HG03108 (cell line): Measurements from ENCODE around the gene AFAP1L2.

Experiments used
- ATAC-seq: cut with Tn5 transposase; IDR thresholded peaks from one replicate; pipeline ENCODE4 v1.9.1; 2021; ENCODE audit warnings: moderate library complexity; ENCODE audit not compliant: unreplicated experiment

Gene AFAP1L2

GRCh38 chr10:114295393-114295792 lies 108.9 kb downstream of the AFAP1L2 start:
- no peak for ATAC-seq

- ATAC-seq: no peak
Observed at GRCh38 chr10:114294549-114294948, 109.8 kb downstream of the AFAP1L2 start.

GRCh38 chr10:114293075-114293474 lies 111.2 kb downstream of the AFAP1L2 start:
- no peak for ATAC-seq

GRCh38 chr10:114291516-114291915 lies 112.8 kb downstream of the AFAP1L2 start:
- ATAC-seq: no peak

GRCh38 chr10:114291076-114291475 lies 113.2 kb downstream of the AFAP1L2 start:
- no peak for ATAC-seq

GRCh38 chr10:114290038-114290437 lies 114.3 kb downstream of the AFAP1L2 start:
- ATAC-seq: no peak

GRCh38 chr10:114289096-114289436 lies 115.2 kb downstream of the AFAP1L2 start:
- no peak for ATAC-seq

- ATAC-seq: no peak
Observed at GRCh38 chr10:114288424-114289095, 115.7 kb downstream of the AFAP1L2 start.

- no peak for ATAC-seq
Observed at GRCh38 chr10:114286921-114287320, 117.4 kb downstream of the AFAP1L2 start.

- no peak for ATAC-seq
Observed at GRCh38 chr10:114285961-114286441, 118.3 kb downstream of the AFAP1L2 start.

- ATAC-seq: no peak
Observed at GRCh38 chr10:114284346-114285071, 119.8 kb downstream of the AFAP1L2 start.

GRCh38 chr10:114283535-114284234 lies 120.6 kb downstream of the AFAP1L2 start:
- no peak for ATAC-seq

GRCh38 chr10:114283091-114283490 lies 121.2 kb downstream of the AFAP1L2 start:
- ATAC-seq: no peak

GRCh38 chr10:114282526-114282925 lies 121.8 kb downstream of the AFAP1L2 start:
- no peak for ATAC-seq

- ATAC-seq: no peak
Observed at GRCh38 chr10:114281461-114281860, 122.8 kb downstream of the AFAP1L2 start.

- ATAC-seq: no peak
Observed at GRCh38 chr10:114281006-114281405, 123.3 kb downstream of the AFAP1L2 start.

GRCh38 chr10:114279901-114280644 lies 124.2 kb downstream of the AFAP1L2 start:
- ATAC-seq: no peak

GRCh38 chr10:114279289-114279688 lies 125.0 kb downstream of the AFAP1L2 start:
- ATAC-seq: no peak

GRCh38 chr10:114278884-114279191 lies 125.5 kb downstream of the AFAP1L2 start:
- no peak for ATAC-seq

- ATAC-seq: no peak
Observed at GRCh38 chr10:114278140-114278883, 126.0 kb downstream of the AFAP1L2 start.

- ATAC-seq: no peak
Observed at GRCh38 chr10:114276671-114277070, 127.6 kb downstream of the AFAP1L2 start.
